ENCODE measurements around the gene EFCAB14. TPM values are rescaled to one million over a fixed set of nuclear protein-coding genes. Genes with fewer than 3 reads are reported as not detected.
"Not testable (repeated sequence)": the region's sequence is repeated elsewhere in the genome, so short reads cannot be mapped to it uniquely, and the experiment has no call there.

EFCAB14 gene
- total RNA-seq, 8 experiments from 2014 or later: 14.5 to 56.9 (median 31.0) TPM

DNA sequence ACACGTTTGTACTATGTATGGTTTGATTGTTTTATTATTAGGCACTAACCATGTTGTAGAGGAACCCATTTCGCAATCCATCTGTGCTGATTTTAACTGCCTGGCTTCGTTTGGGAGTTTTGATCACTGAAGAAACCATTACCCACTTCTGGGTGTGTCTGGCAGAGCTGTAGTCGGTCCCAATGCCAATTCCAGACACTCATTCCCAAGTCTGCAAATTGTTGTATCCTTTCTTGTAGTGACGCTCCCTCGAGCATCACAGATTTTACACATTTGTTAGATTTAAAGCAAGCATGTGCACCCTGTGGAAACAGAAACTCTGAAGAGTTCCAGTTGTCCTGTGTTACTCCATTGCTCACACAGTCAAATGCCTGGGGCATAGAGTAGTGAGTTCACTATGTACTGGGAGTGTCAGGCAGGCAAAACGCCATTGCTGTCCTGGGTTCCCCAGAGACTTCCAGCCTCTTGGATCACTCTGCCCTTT is 31.0 kb upstream of the EFCAB14 start:
- H3K4me3 ChIP-seq: no peak overlapping the region
- in situ Hi-C loops (cut with MboI; ENCODE audit: low pct_unique_long_range_greater_than_20kb in 2 of 9, low sequenced_read_pairs in 9 of 9, unreplicated experiment in 9 of 9): loop anchor here in 1 of 9 experiments (25.0 kb wide), 2 partner anchors 112 to 237 kb away; no protein-coding TSS in a partner anchor
- no peaks in the 10 kb centered on the region for H3K4me1 ChIP-seq (replicated peaks in 1 of 2)
- ATAC-seq (replicated peaks in 6 of 8): peak in 2 of 8 experiments; percentile 40 to 55
- 0 to 68% (median 50%) methylated on average over 1 to 7 of the region's 7 CpGs; no CpG with 5 or more reads in 1 of the 10 experiments for WGBS, 10 experiments
- no peak overlapping the region for H3K27ac ChIP-seq

DNA sequence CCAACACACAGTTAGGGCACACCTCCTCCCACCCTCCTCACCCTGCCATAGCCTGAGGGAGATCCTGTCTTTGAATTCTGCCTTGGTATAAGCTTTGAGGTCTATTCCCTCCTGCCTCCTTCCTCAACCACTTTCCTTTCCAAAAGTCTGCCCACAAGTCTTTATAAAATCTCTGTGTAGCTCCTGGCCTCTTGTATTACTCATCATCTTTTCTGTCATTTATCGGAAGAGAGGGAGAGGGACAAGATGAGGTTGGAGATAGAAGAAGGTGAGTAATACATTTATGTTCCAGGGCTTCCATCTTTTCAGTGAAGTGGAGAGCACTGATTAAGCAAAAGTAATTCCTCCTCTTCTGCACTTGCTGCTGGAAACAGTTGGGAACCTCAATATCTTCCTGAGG is 30.5 kb upstream of the EFCAB14 start:
- H3K27ac ChIP-seq: no peak overlapping the region
- peak in 2 of 8 experiments; percentile 12 to 69 for ATAC-seq (replicated peaks in 6 of 8)
- in situ Hi-C loops (cut with MboI; ENCODE audit: low pct_unique_long_range_greater_than_20kb in 2 of 9, low sequenced_read_pairs in 9 of 9, unreplicated experiment in 9 of 9): loop anchor here in 1 of 9 experiments (25.0 kb wide), 1 partner anchor 113 kb away; no protein-coding TSS in a partner anchor
- H3K4me1 ChIP-seq (replicated peaks in 1 of 2): no peaks in the 10 kb centered on the region
- H3K4me3 ChIP-seq: no peak overlapping the region
- 0 to 100% (median 83%) methylated on average over 1 of the region's 1 CpG; no CpG with 5 or more reads in 3 of the 10 experiments for WGBS, 10 experiments

DNA sequence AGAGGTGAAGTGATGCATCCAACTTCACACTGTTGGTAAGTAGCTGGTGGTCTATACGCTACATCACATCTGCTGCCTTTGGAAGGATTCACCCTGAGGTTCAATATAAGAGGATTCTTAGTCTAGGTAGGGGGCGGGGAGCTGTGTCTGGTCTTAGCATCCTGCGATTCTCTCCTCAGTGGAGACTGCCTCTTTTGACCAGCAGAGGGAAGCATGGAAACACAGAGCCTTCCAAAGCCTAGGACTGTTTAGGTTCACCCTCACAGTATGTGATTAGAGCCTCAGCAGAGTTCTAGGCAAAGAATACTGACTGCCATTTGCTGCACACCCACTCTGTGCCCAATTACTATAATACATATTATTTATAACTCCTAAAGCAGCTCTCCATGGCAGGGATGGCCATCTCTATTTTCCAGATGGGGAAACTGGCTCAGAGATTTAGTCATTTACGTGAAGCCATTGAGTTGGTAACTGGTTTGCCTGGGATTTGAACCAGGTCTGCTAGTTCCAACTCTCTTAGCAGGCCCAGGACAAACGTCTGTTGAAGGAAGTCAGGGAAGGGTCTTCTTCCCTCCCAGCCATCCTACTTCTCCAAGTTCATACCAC is 28.9 kb upstream of the EFCAB14 start:
- Histone ChIP-seq H3K27ac (no peak overlapping the region), H3K4me1 (replicated peaks in 1 of 2) (no peaks in the 10 kb centered on the region), H3K4me3 (no peak overlapping the region)
- WGBS, 10 experiments: 0 to 52% (median 30%) methylated on average over 1 to 5 of the region's 5 CpGs; no CpG with 5 or more reads in 3 of the 10 experiments
- in situ Hi-C loops (cut with MboI; ENCODE audit: low pct_unique_long_range_greater_than_20kb in 2 of 9, low sequenced_read_pairs in 9 of 9, unreplicated experiment in 9 of 9): loop anchor here in 1 of 9 experiments (25.0 kb wide), 1 partner anchor 115 kb away; no protein-coding TSS in a partner anchor
- peak in 7 of 8 experiments; percentile 47 to 100 (median 81) for ATAC-seq (replicated peaks in 6 of 8)

DNA sequence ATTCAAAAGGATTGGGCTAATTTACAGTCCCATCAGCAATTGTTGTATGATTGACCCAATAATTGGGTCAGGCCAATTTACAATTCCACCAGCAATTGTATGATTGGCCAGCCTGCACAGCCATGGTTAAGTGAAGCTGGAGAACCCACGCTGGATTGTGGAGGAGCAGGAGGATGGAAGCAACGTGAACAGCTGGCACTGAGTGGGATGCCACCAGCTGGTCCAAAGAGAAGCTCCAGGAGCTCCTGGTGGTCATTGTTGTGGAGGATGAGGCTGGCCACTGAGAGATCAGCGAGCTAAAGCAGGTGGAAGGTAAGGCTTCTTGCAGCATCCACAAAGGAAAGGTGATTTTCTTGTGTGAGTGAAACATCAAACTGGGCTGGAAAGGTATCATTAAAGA is 23.2 kb upstream of the EFCAB14 start:
- ATAC-seq (replicated peaks in 6 of 8): no peak
- no peaks in the 10 kb centered on the region for H3K4me1 ChIP-seq (replicated peaks in 1 of 2)
- no peak overlapping the region for H3K27ac ChIP-seq
- 0 to 80% (median 47%) methylated on average over 1 to 3 of the region's 3 CpGs; no CpG with 5 or more reads in 2 of the 10 experiments for WGBS, 10 experiments
- no peak overlapping the region for H3K4me3 ChIP-seq
- in situ Hi-C loops (cut with MboI; ENCODE audit: low pct_unique_long_range_greater_than_20kb in 2 of 9, low sequenced_read_pairs in 9 of 9, unreplicated experiment in 9 of 9): loop anchor here in 1 of 9 experiments (25.0 kb wide), 1 partner anchor 120 kb away; no protein-coding TSS in a partner anchor

DNA sequence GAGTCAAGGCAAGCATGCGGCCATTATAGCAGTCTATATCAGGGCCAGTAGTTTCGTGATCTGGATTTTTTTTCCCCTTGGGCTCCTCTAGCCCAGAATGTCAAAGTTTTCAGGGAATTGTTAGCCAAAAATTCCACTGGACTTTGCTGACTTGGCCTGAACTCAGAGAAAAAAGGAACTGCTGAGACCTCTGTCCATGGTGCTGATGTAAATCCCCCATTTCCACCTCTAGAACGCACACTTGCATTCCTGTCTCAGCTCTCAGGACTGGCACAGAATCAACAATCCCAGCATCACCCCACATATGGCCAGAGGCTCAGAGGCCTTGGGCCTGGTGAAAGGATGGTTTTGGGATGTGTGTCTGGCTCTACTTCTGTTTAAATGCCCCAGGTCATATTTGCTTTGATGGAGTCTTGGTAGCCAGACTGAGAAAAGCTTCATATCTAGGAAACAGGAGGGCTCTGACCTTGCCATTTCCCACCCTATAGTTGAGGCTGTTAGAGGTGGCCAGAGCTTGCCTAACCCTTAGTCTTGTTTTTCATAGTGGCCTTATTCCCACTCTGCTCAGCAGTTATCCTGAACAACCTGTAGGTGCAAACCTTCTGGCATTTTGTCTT is 16.9 kb upstream of the EFCAB14 start:
- H3K4me1 ChIP-seq (replicated peaks in 1 of 2): no peaks in the 10 kb centered on the region
- no peak overlapping the region for H3K27ac ChIP-seq
- WGBS, 10 experiments: 0 to 7% (median 5%) methylated on average over 1 to 3 of the region's 3 CpGs; no CpG with 5 or more reads in 4 of the 10 experiments
- H3K4me3 ChIP-seq: no peak overlapping the region
- in situ Hi-C loops (cut with MboI; ENCODE audit: low pct_unique_long_range_greater_than_20kb in 2 of 9, low sequenced_read_pairs in 9 of 9, unreplicated experiment in 9 of 9): loop anchor here in 1 of 9 experiments (25.0 kb wide), 1 partner anchor 126 kb away; no protein-coding TSS in a partner anchor
- ATAC-seq (replicated peaks in 6 of 8): peak in 5 of 8 experiments; percentile 24 to 85 (median 70)

DNA sequence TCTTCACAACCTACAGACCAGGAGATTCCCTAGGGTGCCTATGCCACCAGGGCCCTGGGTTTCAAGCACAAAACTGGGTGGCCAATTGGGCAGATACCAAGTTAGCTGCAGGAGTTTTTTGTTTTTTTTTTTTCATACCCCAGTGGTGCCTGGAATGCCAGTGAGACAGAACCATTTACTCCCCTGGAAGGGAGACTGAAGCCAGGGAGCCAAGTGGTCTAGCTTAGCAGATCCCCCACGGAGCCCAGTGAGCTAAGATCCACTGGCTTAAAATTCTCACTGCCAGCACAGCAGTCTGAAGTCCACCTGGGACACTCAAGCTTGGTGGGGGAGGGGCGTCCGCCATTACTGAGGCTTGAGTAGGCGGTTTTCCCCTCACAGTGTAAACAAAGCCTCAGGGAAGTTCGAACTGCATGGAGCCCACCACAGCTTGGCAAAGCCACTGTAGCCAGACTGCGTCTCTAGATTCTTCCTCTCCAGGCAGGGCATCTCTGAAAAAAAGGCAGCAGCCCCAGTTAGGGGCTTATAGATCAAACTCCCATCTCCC is 9.5 kb upstream of the EFCAB14 start:
- H3K4me3 ChIP-seq; ATAC-seq (replicated peaks in 6 of 8); H3K4me1 ChIP-seq (replicated peaks in 1 of 2); H3K27ac ChIP-seq: not testable (repeated sequence)
- 10 to 50% (median 27%) methylated on average over 1 to 6 of the region's 6 CpGs; no CpG with 5 or more reads in 5 of the 10 experiments for WGBS, 10 experiments
- in situ Hi-C loops (cut with MboI; ENCODE audit: low pct_unique_long_range_greater_than_20kb in 2 of 9, low sequenced_read_pairs in 9 of 9, unreplicated experiment in 9 of 9): loop anchor here in 1 of 9 experiments (25.0 kb wide), 1 partner anchor 134 kb away; no protein-coding TSS in a partner anchor

DNA sequence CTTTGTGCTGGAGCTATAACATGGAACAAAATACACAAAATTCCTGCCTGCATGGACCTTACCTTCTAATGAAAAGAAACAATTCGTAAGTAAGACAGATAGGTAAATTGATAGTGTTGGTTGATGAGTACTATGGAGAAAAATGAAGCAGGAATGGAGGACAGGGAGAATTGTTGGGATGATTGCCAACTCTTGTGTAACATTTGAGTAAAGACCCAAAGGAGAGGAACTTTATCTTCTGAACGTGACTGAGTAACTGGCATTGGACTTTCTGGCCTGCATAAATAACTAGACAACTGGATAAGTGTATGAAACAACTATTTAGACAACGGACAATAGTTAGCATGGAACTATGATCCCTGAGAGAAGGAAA is 6.8 kb upstream of the EFCAB14 start:
- peaks cover 4 to 6% of the 10 kb centered on the region in 2 donors for H3K4me1 ChIP-seq (replicated peaks in 1 of 2)
- no peak for ATAC-seq (replicated peaks in 6 of 8)
- H3K4me3 ChIP-seq: no peak overlapping the region
- in situ Hi-C loops (cut with MboI; ENCODE audit: low pct_unique_long_range_greater_than_20kb in 2 of 9, low sequenced_read_pairs in 9 of 9, unreplicated experiment in 9 of 9): loop anchor here in 1 of 9 experiments (25.0 kb wide), 1 partner anchor 137 kb away; no protein-coding TSS in a partner anchor
- H3K27ac ChIP-seq: no peak overlapping the region
- 20 to 88% (median 62%) methylated on average over 1 to 3 of the region's 3 CpGs; no CpG with 5 or more reads in 1 of the 10 experiments for WGBS, 10 experiments

DNA sequence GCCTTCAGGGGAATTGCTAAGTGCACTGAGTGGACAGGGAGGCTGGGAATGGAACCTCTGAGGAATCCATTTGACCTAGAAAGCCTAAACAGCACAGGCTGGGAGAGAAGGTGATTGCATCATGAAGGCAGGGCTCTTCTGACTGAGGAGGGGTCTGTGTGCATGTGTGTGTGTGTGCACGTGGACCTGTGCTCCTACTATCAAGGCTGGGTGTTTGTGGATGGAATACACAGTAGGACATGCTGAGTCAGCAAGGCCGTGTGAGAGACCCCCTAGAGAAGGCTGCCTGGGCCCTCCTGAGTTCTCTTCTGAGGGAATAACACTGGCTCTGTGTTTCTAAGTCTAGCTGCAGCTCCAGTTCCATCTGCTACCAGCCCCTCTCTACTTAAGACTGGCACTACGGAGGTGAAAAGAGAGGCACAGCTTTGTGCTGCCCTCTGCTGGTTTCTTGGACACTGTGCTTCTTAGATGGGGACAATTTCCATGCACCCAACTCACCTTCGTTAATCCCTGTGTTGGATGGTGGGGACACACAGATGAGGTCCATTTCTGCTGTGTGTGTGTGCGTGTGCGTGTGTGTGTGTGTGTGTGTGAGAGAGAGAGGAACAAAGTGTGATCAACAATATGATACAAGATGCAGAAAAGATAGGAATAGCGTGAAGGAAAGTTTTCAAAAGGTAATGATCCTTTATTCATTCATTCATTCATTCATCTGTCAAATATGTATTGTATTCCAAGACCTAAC is 6.2 kb upstream of the EFCAB14 start:
- in situ Hi-C loops (cut with MboI; ENCODE audit: low pct_unique_long_range_greater_than_20kb in 2 of 9, low sequenced_read_pairs in 9 of 9, unreplicated experiment in 9 of 9): loop anchor here in 3 of 9 experiments (25.0 kb wide), 2 partner anchors 137 to 288 kb away; no protein-coding TSS in a partner anchor
- H3K27ac ChIP-seq: no peak overlapping the region
- ATAC-seq (replicated peaks in 6 of 8): peak; percentile 83 to 100 (median 99)
- peaks cover 4 to 6% of the 10 kb centered on the region in 2 donors for H3K4me1 ChIP-seq (replicated peaks in 1 of 2)
- no peak overlapping the region for H3K4me3 ChIP-seq
- WGBS, 10 experiments: 0 to 50% (median 13%) methylated on average over 2 to 7 of the region's 7 CpGs; no CpG with 5 or more reads in 2 of the 10 experiments

DNA sequence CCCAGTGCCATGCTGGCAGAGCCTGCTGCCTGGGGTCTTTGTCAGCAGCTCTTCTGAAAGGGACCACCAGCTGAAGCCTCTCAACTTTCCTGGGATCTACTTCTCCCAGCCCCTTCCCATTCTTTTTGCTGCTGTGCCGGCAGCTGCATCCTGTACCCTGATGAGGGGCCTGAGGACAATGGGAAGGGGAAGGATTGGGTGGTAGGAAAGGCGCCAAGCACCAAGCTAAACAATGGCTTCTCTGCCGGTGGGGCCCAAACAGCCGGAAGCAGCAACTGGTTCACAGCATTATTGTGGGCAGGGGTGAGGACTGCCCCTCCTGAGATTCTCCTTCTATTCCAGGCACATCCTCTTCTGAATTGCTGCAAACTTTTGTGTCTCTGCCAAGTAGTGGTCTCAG is 5.0 kb upstream of the EFCAB14 start:
- in situ Hi-C loops (cut with MboI; ENCODE audit: low pct_unique_long_range_greater_than_20kb in 2 of 9, low sequenced_read_pairs in 9 of 9, unreplicated experiment in 9 of 9): loop anchor here in 2 of 9 experiments (25.0 kb wide), 1 partner anchor 287 kb away; no protein-coding TSS in a partner anchor
- H3K4me1 ChIP-seq (replicated peaks in 1 of 2): peaks cover 9 to 10% of the 10 kb centered on the region in 2 donors
- H3K27ac ChIP-seq: no peak overlapping the region
- H3K4me3 ChIP-seq: no peak overlapping the region
- WGBS, 10 experiments: 29 to 80% (median 66%) methylated on average over 1 to 3 of the region's 4 CpGs; no CpG with 5 or more reads in 4 of the 10 experiments
- ATAC-seq (replicated peaks in 6 of 8): no peak

DNA sequence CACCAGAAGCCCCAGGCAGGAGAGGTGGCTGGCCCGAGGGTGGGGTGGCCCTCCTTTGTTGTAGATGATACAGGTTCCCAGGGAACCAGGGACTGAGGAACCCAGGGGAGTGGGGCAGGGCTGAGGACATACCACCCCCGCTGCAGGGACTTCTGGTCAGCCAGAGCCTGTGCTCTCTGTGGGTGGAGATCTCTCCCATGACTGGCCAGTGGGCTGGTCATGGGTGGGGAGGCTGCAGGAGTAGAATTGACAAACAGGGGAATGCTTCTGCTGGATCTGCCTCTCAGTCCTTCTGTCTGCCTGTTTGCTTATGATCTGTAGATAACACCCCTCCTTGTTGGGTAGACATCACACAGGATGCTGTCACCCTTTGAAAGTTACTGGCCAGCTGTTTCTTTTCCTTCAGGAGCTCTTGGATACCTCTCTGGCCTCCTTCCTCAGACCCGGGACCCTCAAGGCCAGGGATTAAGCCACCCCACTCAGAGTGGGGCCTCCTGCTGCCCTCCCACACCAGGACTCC is 2.8 kb upstream of the EFCAB14 start:
- Histone ChIP-seq H3K27ac (no peak overlapping the region), H3K4me3 (no peak overlapping the region), H3K4me1 (replicated peaks in 1 of 2) (peaks cover 23 to 24% of the 10 kb centered on the region in 2 donors)
- peak in 1 of 8 experiments; percentile 5 for ATAC-seq (replicated peaks in 6 of 8)
- in situ Hi-C loops (cut with MboI; ENCODE audit: low pct_unique_long_range_greater_than_20kb in 2 of 9, low sequenced_read_pairs in 9 of 9, unreplicated experiment in 9 of 9): loop anchor here in 2 of 9 experiments (25.0 kb wide), 1 partner anchor 284 kb away; no protein-coding TSS in a partner anchor
- 35 to 71% (median 52%) methylated on average over 1 to 2 of the region's 3 CpGs; no CpG with 5 or more reads in 6 of the 10 experiments for WGBS, 10 experiments

DNA sequence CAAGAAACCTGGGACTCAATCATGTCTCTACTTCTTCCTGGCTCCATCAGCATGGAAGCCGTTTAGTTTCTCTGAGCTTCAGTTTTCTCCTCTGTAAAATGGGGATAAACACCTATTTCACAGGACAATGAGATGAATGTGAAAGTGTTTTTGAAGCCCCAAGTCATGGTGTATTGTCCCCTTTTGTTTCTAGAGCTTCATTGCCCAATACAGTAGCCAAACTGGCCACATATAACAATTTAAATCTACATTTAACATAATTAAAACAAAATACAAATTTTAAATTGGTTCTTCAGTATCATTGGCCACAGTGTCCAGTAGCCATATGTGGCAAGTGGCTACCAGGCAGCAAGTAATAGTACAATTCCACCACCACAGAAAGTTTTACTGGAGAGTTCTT is 2.3 kb upstream of the EFCAB14 start:
- Histone ChIP-seq H3K27ac (no peak overlapping the region), H3K4me3 (no peak overlapping the region), H3K4me1 (replicated peaks in 1 of 2) (peaks cover 23 to 25% of the 10 kb centered on the region in 2 donors)
- ATAC-seq (replicated peaks in 6 of 8): no peak
- 40 to 100% (median 82%) methylated on average over 1 of the region's 1 CpG; no CpG with 5 or more reads in 5 of the 10 experiments for WGBS, 10 experiments
- in situ Hi-C loops (cut with MboI; ENCODE audit: low pct_unique_long_range_greater_than_20kb in 2 of 9, low sequenced_read_pairs in 9 of 9, unreplicated experiment in 9 of 9): loop anchor here in 2 of 9 experiments (25.0 kb wide), 1 partner anchor 284 kb away; no protein-coding TSS in a partner anchor

DNA sequence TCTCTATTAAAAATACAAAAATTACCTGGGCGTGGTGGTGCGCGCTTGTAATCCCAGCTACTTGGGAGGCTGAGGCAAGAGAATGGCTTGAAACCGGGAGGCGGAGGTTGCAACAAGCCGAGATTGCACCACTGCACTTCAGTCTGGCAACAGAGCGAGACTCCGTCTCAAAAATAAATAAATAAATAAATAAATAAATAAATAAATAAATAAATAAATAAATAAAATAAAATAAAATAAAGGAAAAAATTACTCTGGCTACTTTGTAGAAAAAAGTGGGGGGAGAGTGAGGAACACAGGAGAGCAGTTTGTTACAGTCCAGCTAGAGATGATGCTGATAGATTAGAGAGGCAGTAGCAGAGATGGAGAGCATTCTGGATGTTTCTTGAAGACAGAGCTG is 1.4 kb upstream of the EFCAB14 start:
- in situ Hi-C loops (cut with MboI; ENCODE audit: low pct_unique_long_range_greater_than_20kb in 2 of 9, low sequenced_read_pairs in 9 of 9, unreplicated experiment in 9 of 9): loop anchor here in 2 of 9 experiments (25.0 kb wide), 1 partner anchor 283 kb away; no protein-coding TSS in a partner anchor

More for the DNA sequence above, 1.4 kb upstream of the EFCAB14 start:
- WGBS, 10 experiments: 91 to 100% (median 96%) methylated on average over 2 to 8 of the region's 8 CpGs; no CpG with 5 or more reads in 1 of the 10 experiments
- peaks cover 23 to 25% of the 10 kb centered on the region in 2 donors for H3K4me1 ChIP-seq (replicated peaks in 1 of 2)
- ATAC-seq (replicated peaks in 6 of 8); H3K27ac ChIP-seq; H3K4me3 ChIP-seq: not testable (repeated sequence)

Data from motor neuron (in vitro differentiated cells).